Measurements from ENCODE around the gene PTPRN2. TPM values are rescaled to one million over a fixed set of nuclear protein-coding genes. Genes with fewer than 3 reads are reported as not detected.

PTPRN2 gene
- total RNA-seq, 1 donor from 2014 or later: 1.8 TPM

DNA sequence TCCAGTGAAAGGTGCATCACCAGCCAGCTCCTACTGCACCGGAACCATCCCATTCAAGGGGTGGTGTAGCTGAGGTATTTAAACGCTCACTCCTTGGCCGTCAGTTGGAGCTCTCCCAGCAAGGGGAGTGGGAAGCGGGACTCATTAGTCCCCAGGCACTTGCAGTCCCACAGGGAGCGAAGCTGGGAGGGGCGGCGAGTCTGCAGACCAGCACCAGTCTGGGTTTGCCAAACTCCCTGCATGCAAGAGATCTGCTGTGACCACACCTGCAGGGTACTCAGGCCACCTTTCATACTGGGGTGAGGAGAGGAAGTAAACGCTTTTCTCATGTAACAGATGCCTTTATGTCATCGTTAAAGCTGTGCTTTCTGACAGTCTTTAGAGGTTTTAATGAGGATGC is 187.9 kb downstream of the PTPRN2 start:
- DNase-seq: no peak
- Mint-ChIP-seq H3K4me3 (no peak overlapping the region), H3K9me3 (peaks cover 8% of the 10 kb centered on the region), H3K27me3 (no peaks in the 10 kb centered on the region), H3K36me3 (ENCODE audit: low read depth) (no peaks in the 10 kb centered on the region), H3K4me1 (no peaks in the 10 kb centered on the region), H3K27ac (no peak overlapping the region)
- TF ChIP-seq, protein P1, sequence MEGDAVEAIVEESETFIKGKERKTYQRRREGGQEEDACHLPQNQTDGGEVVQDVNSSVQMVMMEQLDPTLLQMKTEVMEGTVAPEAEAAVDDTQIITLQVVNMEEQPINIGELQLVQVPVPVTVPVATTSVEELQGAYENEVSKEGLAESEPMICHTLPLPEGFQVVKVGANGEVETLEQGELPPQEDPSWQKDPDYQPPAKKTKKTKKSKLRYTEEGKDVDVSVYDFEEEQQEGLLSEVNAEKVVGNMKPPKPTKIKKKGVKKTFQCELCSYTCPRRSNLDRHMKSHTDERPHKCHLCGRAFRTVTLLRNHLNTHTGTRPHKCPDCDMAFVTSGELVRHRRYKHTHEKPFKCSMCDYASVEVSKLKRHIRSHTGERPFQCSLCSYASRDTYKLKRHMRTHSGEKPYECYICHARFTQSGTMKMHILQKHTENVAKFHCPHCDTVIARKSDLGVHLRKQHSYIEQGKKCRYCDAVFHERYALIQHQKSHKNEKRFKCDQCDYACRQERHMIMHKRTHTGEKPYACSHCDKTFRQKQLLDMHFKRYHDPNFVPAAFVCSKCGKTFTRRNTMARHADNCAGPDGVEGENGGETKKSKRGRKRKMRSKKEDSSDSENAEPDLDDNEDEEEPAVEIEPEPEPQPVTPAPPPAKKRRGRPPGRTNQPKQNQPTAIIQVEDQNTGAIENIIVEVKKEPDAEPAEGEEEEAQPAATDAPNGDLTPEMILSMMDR (IDR thresholded peaks at IDR 0.05): no peak
- ATAC-seq (ENCODE audit: low read depth): no peak
- ChIA-PET CTCF (no interaction called here), POLR2A (no interaction called here)
- intact Hi-C loops (cut with micrococcal nuclease): no loop called here

DNA sequence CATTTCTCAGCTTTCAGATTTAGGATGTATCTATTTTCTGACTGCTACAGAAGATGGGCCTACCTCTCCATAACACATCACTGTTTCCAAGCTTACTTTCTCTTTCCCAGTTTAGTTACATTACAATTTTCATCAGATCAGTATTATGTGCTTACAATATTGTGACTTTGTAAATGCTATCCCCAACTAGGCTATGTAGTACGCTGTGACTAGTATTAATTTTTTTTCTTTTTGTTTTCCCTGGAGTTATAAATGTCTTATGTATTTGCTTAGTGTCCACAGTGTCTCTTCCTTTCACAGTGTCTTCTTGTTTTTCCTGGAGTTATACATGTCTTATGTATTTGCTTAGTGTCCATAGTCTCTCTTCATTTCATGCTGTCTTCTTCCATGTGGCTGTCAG is 188.9 kb downstream of the PTPRN2 start:
- Mint-ChIP-seq H3K4me3 (no peak overlapping the region), H3K27me3 (no peaks in the 10 kb centered on the region), H3K9me3 (peaks cover 8% of the 10 kb centered on the region), H3K36me3 (ENCODE audit: low read depth) (no peaks in the 10 kb centered on the region), H3K4me1 (no peaks in the 10 kb centered on the region), H3K27ac (no peak overlapping the region)
- ATAC-seq (ENCODE audit: low read depth) (no peak), DNase-seq (no peak)
- TF ChIP-seq, protein P1 (IDR thresholded peaks at IDR 0.05): no peak
- intact Hi-C loops (cut with micrococcal nuclease): no loop called here
- POLR2A ChIA-PET: no interaction called here
- CTCF ChIA-PET: no interaction called here

DNA sequence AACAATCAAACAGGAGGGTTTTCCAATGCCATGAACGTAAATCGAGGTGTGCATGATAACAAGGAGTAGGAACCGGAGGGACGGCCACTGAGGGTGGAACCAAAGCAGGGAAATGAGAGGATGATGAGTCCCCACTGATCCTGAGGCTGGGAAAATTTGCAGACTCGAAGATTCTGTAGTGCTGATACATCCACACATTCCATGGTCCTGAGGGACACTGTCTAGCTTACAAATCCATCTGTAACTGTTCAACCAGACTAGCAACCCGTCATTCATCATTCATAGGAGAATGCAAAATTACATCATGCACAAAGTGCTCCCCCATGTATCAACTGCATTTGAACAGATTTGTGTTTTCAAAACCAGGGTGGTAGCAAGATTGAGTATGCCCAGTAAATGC is 189.7 kb downstream of the PTPRN2 start:
- Mint-ChIP-seq H3K36me3 (ENCODE audit: low read depth) (no peaks in the 10 kb centered on the region), H3K4me3 (no peak overlapping the region), H3K4me1 (no peaks in the 10 kb centered on the region), H3K27ac (no peak overlapping the region), H3K9me3 (peaks cover 8% of the 10 kb centered on the region), H3K27me3 (no peaks in the 10 kb centered on the region)
- CTCF ChIA-PET: no interaction called here
- TF ChIP-seq, protein P1 (IDR thresholded peaks at IDR 0.05): no peak
- DNase-seq: no peak
- ATAC-seq (ENCODE audit: low read depth): no peak
- intact Hi-C loops (cut with micrococcal nuclease): no loop called here
- POLR2A ChIA-PET: no interaction called here

DNA sequence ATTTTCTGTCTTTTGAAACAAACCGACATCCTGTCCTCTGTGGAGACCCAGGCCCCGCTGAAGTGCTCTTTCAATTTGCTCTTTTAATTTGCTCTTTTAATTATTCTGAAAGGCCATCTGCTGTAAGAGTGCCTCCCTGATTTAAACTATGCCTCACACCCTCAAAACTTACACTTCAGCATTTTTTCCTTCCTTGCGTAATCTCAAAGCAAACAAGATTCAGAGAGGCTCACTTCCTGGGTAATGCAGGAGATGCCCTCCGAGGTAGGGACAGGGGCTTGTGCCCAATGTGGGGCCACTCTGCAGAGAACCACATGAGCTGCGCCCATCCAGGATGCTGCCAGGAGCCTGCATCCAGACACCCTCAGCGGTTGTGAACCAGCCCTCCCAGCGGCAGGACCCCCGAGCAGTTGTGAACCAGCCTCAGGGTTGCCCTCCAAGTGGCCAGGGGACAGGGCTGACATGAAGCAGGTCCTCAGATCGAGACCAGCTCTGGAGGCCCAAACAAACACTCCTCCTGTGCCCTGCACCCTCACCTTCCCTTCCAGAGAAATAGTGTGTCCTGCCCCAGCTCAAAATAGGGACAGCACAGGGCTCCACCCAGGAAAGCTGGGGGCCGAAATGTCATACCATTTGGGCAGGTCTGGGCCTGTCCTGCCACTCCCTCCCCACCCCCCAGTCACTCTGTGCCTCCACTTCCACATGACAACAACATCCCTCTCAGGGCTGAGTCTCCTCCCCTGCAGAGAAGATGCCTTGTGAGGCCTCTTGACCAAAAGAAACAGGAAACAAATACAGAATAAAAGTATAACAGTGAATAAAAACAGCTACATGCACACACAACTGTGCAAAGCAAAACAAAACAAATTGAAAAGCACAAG is 190.4 kb downstream of the PTPRN2 start:
- intact Hi-C loops (cut with micrococcal nuclease): no loop called here
- ATAC-seq (ENCODE audit: low read depth): no peak
- Mint-ChIP-seq H3K27me3 (no peaks in the 10 kb centered on the region), H3K4me3 (no peak overlapping the region), H3K36me3 (ENCODE audit: low read depth) (no peaks in the 10 kb centered on the region), H3K27ac (no peak overlapping the region), H3K4me1 (no peaks in the 10 kb centered on the region), H3K9me3 (peaks cover 8% of the 10 kb centered on the region)
- ChIA-PET POLR2A (no interaction called here), CTCF (no interaction called here)
- no peak for DNase-seq
- TF ChIP-seq, protein P1 (IDR thresholded peaks at IDR 0.05): no peak

DNA sequence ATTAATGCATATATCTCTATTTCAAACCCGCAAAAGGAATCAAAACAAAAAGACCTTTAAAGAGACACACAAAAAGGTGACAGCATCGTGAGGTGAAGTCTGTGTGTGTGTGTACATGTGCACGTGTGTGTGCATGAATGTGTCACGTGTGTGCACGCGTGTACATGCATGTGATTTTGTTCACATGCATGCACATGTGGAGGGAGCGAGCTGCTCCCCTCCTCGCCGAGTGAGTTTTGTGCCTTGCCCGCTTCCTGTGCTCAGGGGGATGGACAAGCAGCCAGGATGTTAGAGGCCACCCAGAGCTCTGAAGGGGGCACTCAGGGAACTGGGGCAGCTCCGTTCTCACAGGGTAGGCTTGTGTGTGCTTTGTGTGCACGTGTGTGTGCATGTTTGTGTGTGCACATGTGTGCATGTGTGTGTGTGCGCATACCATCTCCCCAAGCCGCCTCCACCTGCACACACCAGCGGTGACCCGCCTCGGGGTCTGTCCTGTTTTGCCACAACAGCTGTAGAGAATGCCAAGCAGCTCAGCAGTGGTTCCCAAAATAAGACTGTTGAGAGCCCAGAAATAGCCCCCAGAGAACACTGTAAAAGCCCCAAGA is 191.2 kb downstream of the PTPRN2 start:
- TF ChIP-seq, protein P1 (IDR thresholded peaks at IDR 0.05): no peak
- no peak for ATAC-seq (ENCODE audit: low read depth)
- no peak overlapping the region for H3K4me3 Mint-ChIP-seq
- no peaks in the 10 kb centered on the region for H3K4me1 Mint-ChIP-seq
- DNase-seq: no peak
- H3K36me3 Mint-ChIP-seq (ENCODE audit: low read depth): no peaks in the 10 kb centered on the region
- H3K27me3 Mint-ChIP-seq: no peaks in the 10 kb centered on the region
- H3K27ac Mint-ChIP-seq: no peak overlapping the region
- CTCF ChIA-PET: no interaction called here
- POLR2A ChIA-PET: no interaction called here
- intact Hi-C loops (cut with micrococcal nuclease): no loop called here
- H3K9me3 Mint-ChIP-seq: peaks cover 8% of the 10 kb centered on the region
